SK-N-SH treated with all-trans-retinoic acid at 6 μM for 48 hours (cell line): ENCODE measurements around the gene PDGFC.

Experiments
- RARB ChIP-seq: fragments of 250-450 bp; sonication (Bioruptor Pico); IDR thresholded peaks from 2 replicates; pipeline ENCODE4 v1.8.0; 2021; ENCODE audit warnings: mild to moderate bottlenecking, moderate library complexity
- TCF4 ChIP-seq: fragments of 250-450 bp; sonication (Bioruptor Pico); IDR thresholded peaks from 2 replicates; pipeline ENCODE4 v1.8.0; 2021; ENCODE audit warnings: mild to moderate bottlenecking, moderate library complexity, borderline replicate concordance
- ZC3H10 ChIP-seq: fragments of 250-450 bp; sonication (Bioruptor Pico); IDR thresholded peaks from 2 replicates; pipeline ENCODE4 v1.5.1; 2021; ENCODE audit warnings: mild to moderate bottlenecking, moderate library complexity
- ZFP3 ChIP-seq: fragments of 250-450 bp; sonication (Bioruptor Pico); IDR thresholded peaks from 2 replicates; pipeline ENCODE4 v1.5.0; 2020; ENCODE audit warnings: mild to moderate bottlenecking, moderate library complexity
- ZFP30 ChIP-seq: fragments of 450-650 bp; formaldehyde crosslinking; IDR thresholded peaks from 2 replicates; pipeline ENCODE4 v1.5.0; 2022; ENCODE audit warnings: mild to moderate bottlenecking, moderate library complexity
- ZNF565 ChIP-seq: fragments of 450-650 bp; formaldehyde crosslinking; conservative IDR thresholded peaks from 2 replicates; pipeline ENCODE4 v1.5.0; 2020; ENCODE audit warnings: low read depth, mild to moderate bottlenecking, moderate library complexity
- TF ChIP-seq, protein P1 (sequence below): fragments of 250-450 bp; sonication (Bioruptor Pico); IDR thresholded peaks from 2 replicates; pipeline ENCODE4 v1.5.1; 2021; ENCODE audit warnings: mild to moderate bottlenecking, moderate library complexity
- TF ChIP-seq, protein P2 (sequence below): fragments of 250-450 bp; sonication (Bioruptor Pico); IDR thresholded peaks from 2 replicates; pipeline ENCODE4 v1.5.1; 2020; ENCODE audit warnings: low read depth, mild to moderate bottlenecking, moderate library complexity

DNA sequence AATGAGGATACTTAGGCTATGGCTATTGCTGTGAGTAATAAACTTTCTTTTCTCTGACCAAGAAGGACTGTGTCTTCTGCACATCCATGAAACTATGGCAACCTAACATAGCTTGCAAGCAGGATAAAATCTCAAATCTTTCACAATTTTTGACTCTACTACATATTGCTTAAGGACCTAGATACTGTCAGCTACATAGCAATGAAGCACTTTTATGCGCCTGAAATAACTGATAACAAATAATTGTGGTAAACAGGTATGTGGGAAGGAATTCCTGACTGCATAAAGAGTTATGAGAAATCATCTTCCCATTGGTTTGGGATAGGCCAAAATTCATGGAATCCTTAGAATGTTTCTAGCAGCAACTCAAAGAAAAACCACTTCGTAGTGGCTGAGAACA lies 41.2 kb upstream of the PDGFC start:
- TF ChIP-seq RARB (CRISPR knock-in tag) (no peak), ZFP30 (CRISPR knock-in tag) (no peak), ZFP3 (CRISPR knock-in tag) (no peak), ZNF565 (CRISPR knock-in tag) (no peak), TCF4 (CRISPR knock-in tag) (no peak), ZC3H10 (CRISPR knock-in tag) (no peak)
- TF ChIP-seq, protein P1, sequence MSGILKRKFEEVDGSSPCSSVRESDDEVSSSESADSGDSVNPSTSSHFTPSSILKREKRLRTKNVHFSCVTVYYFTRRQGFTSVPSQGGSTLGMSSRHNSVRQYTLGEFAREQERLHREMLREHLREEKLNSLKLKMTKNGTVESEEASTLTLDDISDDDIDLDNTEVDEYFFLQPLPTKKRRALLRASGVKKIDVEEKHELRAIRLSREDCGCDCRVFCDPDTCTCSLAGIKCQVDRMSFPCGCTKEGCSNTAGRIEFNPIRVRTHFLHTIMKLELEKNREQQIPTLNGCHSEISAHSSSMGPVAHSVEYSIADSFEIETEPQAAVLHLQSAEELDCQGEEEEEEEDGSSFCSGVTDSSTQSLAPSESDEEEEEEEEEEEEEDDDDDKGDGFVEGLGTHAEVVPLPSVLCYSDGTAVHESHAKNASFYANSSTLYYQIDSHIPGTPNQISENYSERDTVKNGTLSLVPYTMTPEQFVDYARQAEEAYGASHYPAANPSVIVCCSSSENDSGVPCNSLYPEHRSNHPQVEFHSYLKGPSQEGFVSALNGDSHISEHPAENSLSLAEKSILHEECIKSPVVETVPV (CRISPR knock-in tag) = no peak
- TF ChIP-seq, protein P2, sequence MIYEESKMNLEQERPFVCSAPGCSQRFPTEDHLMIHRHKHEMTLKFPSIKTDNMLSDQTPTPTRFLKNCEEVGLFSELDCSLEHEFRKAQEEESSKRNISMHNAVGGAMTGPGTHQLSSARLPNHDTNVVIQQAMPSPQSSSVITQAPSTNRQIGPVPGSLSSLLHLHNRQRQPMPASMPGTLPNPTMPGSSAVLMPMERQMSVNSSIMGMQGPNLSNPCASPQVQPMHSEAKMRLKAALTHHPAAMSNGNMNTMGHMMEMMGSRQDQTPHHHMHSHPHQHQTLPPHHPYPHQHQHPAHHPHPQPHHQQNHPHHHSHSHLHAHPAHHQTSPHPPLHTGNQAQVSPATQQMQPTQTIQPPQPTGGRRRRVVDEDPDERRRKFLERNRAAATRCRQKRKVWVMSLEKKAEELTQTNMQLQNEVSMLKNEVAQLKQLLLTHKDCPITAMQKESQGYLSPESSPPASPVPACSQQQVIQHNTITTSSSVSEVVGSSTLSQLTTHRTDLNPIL = no peak
